T-helper 1 cell (primary cell): ENCODE data around the gene TASOR.
A peak's percentile ranks its signal among the peaks of the same experiment; 100 is the strongest.
"Not testable (repeated sequence)": the region's sequence is repeated elsewhere in the genome, so short reads cannot be mapped to it uniquely, and the experiment has no call there.

Source experiments
- DNase-seq, 5 donors: peaks; one replicate each; pipeline ENCODE4 v3.0.0-alpha.2; 2012 to 2020
- total RNA-seq, 4 donors: gene quantifications; one replicate each; lab custom pipeline; 2026; lab: John Stamatoyannopoulos, UW

Gene TASOR
- total RNA-seq, result 160 to 239 (median 174) reads per million in 4 donors

DNA sequence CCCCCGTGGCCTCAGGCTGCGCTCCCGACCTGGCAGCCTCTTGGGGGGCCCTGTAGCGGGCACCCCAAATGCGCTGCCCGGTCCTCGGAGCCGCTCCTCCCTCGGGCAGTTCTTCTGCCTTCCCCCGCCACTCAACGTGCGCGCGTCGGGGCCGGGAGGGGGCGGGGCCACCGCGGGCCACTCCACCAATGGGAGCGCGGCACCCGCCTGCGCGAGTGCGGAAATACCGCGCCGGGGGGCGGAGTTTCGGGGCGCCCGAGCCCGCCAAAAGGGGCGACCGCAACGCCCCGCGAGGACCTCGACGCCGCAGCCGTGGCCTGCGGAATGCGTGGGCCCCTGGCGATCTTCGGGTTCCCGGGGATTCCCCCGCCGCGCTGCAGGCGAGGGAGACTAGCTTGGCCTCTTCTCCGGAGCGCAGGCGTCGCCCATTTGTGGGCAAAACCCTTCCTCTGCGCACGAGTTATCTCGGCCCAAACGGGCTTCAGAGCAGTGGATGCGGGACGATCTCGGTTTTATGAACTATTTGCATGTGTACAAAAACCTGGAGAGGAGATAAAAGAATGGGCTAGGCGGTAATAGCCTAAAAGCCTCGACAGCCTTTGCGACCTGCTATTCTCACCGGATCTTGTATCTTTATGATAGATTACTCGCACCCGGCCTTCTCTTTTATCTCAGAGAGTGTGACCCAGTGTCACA, at the start of gene TASOR:
TASOR (minus strand) TSS at position 144 of the 696 bp plus-strand sequence. CDS start 259 bp downstream, outside the sequence.
- DNase-seq, result peak; percentile 78 to 94 (median 81)

GRCh38 chr3:56732109-56732508, 49.0 kb upstream of the TASOR start:
- DNase-seq, result peak in 1 of 5 donors; percentile 17

DNA sequence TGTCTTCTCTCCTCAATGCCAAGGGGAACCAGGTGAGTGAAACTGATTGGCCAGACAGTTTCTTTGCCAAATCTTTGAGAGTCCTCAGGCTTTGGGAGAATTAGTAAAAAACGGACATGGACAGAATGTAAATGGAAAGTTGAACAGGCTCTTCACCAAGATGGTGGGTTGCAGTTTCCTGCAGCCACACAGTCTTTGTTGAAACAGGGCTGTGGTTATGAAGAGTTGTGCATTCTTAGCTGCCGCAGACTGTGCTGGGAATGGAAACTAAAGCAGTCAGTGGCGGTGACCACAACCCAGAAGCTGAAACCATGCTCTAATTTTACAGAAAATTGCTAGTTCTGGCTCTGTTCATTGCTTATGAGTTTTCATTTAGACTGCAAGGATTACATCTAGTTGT, 42.1 kb upstream of the TASOR start:
- peak in 4 of 5 donors; percentile 16 to 88 (median 24) for DNase-seq

DNA sequence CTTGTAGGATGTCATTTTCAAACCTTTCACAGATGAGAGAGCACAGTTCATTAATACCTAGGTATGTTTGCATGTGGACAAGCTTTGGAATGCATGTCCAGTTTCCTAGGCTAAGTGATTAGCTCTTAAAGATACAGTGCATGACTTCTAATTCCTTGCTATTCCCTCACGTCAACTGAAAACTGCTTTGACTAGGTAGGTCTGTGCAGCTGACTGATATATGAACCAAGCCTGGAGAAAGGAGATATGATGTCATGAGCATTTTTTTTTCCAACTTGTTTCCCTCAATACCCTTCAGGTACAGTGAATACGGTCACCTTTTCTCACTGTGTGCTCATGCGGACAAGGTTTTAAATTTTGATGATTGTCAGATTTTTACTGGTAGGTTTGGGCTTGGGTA, 41.6 kb upstream of the TASOR start:
- no peak for DNase-seq

DNA sequence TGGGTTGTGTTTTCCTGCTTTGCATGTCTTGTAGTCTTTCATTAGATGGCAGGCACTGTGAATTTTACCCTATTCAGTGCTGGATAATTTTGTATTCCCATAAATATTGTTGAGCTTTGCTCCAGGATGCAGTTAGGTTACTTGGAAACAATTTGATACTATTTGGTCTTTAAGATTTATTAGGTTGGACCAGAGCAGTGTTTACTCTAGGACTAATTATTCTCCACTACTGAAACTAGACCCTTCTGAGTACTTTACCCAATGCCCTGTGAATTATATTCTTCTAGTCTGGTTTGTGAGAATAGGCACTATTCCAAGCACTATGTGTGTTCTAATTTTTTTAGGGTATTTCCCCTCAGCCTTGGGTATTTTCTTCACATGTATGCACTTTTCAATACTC, 37.8 kb upstream of the TASOR start:
- no peak for DNase-seq

DNA sequence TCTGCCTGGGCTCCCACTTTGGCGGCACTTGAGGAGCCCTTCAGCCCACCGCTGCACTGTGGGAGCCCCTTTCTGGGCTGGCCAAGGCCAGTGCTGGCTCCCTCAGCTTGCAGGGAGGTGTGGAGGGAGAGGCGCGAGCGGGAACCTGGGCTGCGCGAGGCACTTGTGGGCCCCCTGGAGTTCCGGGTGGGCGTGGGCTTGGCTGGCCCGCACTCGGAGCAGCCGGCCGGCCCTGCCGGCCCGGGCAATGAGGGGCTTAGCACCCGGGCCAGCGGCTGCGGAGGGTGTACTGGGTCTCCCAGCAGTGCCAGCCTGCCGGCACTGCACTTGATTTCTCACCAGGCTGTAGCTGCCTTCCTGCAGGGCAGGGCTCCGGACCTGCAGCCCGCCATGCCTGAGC, 35.7 kb upstream of the TASOR start:
- not testable (repeated sequence) for DNase-seq

DNA sequence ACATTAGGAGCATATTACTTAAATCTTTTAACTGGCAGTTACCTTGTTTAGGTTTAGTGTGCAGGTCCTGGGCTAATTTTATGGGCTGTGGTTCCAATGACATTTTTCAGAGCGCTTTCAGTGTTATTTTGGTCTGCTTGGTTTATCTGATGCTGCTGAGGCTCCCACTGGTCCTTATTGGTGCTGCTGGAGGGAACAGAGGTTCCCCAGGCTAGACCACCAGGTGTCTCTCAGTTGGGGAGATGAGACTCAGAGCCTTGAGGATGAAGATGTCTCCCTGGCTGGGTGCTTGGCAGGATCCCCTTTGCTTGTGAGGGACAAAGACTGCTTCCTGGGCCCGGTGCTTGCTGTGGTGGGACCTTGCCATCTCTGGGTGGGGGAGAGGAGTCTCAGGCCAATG, 28.3 kb upstream of the TASOR start:
- no peak for DNase-seq

DNA sequence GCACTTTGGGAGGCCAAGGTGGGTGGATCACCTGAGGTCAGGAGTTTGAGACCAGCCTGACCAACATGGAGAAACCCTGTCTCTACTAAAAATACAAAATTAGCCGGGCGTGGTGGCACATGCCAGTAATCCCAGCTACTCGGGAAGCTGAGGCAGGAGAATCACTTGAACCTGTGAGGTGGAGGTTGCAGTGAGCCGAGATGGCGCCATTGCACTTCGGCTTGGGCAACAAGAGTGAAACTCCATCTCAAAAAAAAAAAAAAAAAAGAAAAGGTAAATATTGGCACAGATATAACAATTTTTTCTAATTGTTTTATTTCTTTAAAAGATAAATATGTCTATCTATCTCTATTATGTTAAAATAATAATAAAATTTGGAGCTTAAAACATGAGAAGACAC, 24.3 kb upstream of the TASOR start:
- DNase-seq, result not testable (repeated sequence)

GRCh38 chr3:56706629-56707028, 23.6 kb upstream of the TASOR start:
- no peak for DNase-seq

DNA sequence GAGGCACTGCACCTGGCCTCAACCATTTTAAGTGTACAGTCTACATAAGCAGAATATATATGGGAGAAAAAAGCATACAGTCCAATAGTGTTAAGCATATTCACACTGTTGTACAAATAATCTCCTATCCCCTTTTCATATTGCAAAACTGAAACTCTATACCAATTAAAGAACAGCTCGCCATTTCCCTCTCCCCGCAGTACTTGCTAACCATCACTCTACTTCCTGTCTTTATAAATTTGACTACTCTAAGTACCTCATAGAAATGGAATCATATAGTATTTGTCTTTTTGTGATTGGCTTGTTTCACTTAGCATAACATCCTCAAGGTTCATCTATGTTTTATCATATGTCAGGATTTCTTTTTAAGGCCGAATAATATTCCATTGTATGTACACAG, 21.6 kb upstream of the TASOR start:
- DNase-seq, result peak in 1 of 5 donors; percentile 30

- DNase-seq, result peak in 4 of 5 donors; percentile 29 to 65 (median 48)
Measured at GRCh38 chr3:56702490-56703315, 19.6 kb upstream of the TASOR start.

GRCh38 chr3:56700151-56700550, 17.1 kb upstream of the TASOR start:
- DNase-seq, result no peak

GRCh38 chr3:56694867-56695683, 12.0 kb upstream of the TASOR start:
- DNase-seq, result peak in 1 of 5 donors; percentile 41

DNA sequence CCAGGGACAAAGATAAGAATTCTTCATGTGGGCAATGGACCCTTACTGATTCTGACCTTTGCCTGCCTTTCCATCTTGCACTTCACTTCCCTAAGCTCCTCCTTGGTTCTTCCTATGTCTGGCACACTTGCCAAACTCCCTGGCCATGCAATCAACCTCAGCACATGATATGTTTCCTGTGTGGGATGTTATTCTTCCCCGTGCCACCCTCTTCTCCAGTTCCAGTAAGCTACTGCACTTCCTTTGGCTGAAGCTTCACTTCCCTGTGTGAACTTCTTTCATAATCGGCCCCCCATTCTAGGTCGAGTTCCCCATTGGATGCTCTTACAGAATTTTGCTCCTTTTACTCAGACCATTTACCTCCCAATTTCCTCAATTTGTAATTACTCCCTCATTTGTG, 10.7 kb upstream of the TASOR start:
- DNase-seq, result no peak

DNA sequence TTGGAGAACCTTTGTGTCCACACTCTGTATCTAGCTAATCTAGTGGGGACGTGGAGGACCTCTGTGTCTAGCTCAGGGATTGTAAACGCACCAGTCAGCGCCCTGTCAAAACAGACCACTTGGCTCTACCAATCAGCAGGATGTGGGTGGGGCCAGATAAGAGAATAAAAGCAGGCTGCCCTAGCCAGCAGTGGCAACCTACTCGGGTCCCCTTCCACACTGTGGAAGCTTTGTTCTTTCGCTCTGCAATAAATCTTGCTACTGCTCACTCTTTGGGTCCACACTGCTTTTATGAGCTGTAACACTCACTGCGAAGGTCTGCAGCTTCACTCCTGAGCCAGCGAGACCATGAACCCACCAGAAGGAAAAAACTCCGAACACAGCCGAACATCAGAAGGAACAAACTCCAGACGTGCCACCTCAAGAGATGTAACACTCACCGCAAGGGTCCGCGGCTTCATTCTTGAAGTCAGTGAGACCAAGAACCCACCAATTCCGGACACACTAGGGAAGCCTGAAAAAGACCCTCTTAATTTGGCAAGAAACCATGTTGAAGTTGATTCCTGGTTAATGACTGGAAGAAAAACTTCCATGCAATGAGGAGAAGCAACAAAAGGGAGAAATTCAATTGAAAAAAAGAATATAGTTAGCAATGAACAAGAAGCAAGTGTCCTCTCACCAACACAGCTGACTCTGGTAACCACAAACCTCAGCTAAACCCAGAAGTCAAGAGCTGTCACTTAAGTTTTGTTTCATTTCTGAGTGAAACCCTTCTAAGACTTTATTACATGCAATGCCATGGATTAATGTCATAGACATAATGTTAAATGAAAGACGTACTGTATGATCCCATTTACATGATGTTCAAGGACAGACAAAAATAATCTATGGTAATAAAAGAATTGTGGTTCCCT, 9.7 kb upstream of the TASOR start:
- peak in 2 of 5 donors; percentile 25 to 77 for DNase-seq

- DNase-seq, result not testable (repeated sequence)
Measured at GRCh38 chr3:56692001-56692365, 8.9 kb upstream of the TASOR start.

DNA sequence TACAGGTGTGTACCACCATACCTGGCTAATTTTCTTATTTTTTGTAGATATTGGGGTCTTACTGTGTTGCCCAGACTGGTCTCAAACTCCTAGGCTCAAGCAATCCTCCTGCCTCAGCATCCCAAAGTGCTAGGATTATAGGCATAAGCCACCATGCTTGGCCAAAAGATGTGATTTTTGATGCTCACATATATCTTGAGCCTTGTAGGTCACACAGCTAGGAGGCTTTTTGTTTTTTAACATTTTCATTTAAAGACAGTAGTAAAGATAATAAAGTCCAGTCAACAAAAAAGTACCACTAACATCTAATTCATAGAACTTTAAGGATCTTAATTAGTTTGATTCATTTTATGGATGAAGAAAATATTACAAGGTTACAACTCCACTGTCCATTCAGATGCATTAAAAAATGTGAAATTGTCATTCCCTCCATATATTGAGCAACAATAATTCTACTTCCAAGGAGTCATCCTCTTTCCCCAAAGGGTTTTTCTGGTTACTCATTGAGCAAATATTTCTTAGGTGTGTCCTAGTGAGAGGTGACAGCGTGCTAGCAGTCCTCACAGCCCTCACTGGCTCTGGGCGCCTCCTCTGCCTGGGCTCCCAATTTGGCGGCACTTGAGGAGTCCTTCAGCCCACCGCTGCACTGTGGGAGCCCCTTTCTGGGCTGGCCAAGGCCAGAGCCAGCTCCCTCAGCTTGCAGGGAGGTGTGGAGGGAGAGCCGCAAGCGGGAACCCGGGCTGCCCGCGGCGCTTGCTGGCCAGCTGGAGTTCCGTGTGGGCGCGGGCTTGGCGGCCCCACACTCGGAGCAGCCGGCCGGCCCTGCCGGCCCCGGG, 8.3 kb upstream of the TASOR start:
- DNase-seq, result no peak

DNA sequence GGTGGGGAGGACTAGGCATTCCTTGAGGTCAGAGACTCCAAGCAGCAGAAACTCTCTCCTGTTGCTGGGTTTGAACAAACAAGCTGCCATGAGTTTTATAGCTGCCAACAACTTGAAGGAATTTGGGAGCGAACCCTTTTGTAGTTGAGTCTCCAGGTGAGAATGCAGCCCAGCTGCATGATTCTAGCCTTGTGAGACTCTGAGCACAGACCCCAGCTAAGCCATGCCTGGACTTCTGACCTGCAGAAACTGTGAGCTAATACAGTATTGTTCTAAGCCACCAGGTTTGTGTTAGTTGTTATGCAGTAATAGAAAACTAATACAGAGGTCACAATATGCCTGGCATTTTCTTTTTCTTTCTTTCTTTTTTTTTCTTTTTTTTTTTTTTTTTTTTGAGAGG, 6.2 kb upstream of the TASOR start:
- no peak for DNase-seq

DNA sequence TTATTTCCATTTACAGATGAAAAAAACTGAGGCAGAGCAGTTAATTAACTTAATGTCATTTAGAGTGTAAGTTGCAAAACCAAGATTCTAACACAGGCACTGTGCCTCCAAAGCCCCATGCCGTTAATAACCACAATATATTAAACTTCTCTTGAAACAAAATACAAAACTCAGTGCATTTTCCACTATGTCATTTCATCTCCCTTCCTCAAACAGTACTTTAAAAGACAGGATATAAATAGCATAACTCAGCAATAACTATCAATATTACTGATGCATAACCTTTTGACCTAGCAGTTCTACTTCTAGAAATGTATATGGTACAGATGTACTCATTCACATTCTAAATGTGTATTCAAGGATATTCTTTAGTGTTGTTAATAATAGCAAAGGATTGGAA, 5.1 kb upstream of the TASOR start:
- no peak for DNase-seq

- no peak for DNase-seq
Measured at GRCh38 chr3:56684029-56684428, 964 bp upstream of the TASOR start.
